ENCODE results near the gene LRRK1. TPM values are rescaled to one million over a fixed set of nuclear protein-coding genes. Genes with fewer than 3 reads are reported as not detected.

Gene LRRK1
- polyA plus RNA-seq, 1 donor (not counting 4 experiments of a cell fraction or from before 2014, with no cell fraction given), result 6.2 TPM

GRCh38 chr15:101003081-101003480 lies 83.9 kb downstream of the LRRK1 start:
- no peaks in the 10 kb centered on the region for H3K9me3 ChIP-seq (ENCODE audit: control insufficient read depth, low read depth, low read length)
- no peak for FAIRE-seq
- no peak overlapping the region for H3K4me3 ChIP-seq (ENCODE audit: control insufficient read depth in 2 of 3, extremely low read depth in 1 of 3, insufficient read depth in 2 of 3, low read depth in 1 of 3, low read length in 3 of 3)
- DNase-seq (ENCODE audit: low read depth, low spot score), result no peak
- H2AFZ ChIP-seq (ENCODE audit: control insufficient read depth, low read length), result no peak overlapping the region
- no peaks in the 10 kb centered on the region for H3K9me1 ChIP-seq (ENCODE audit: control insufficient read depth, extremely low read depth, insufficient read depth, low read length)
- dilution Hi-C loops (cut with MboI; ENCODE audit: extremely low pct_ligation_motif_present, low sequenced_read_pairs), result no loop called here
- peaks cover 0 to 3% of the 10 kb centered on the region in 2 experiments for H3K36me3 ChIP-seq (ENCODE audit: control insufficient read depth in 2 of 2, extremely low read depth in 1 of 2, insufficient read depth in 2 of 2, low read length in 2 of 2)
- H4K20me1 ChIP-seq (ENCODE audit: control insufficient read depth, extremely low read depth, insufficient read depth, low read length), result no peaks in the 10 kb centered on the region
- H3K79me2 ChIP-seq (ENCODE audit: control insufficient read depth, insufficient read depth, low read length), result no peaks in the 10 kb centered on the region
- H3K4me1 ChIP-seq (ENCODE audit: control insufficient read depth, extremely low read depth, insufficient read depth, low read length), result peaks cover 10% of the 10 kb centered on the region
- TF ChIP-seq EZH2 (IDR thresholded peaks at IDR 0.05; ENCODE audit: low read length) (no peak), CTCF (optimal IDR thresholded peaks at IDR 0.05 in 1 of 3, IDR thresholded peaks at IDR 0.05 in 1 of 3, conservative IDR thresholded peaks at IDR 0.05 in 1 of 3; ENCODE audit: extremely low read depth in 1 of 3, insufficient read depth in 2 of 3, low read length in 3 of 3) (no peak)
- H3K27me3 ChIP-seq (ENCODE audit: control insufficient read depth, extremely low read depth, insufficient read depth, low read length), result no peaks in the 10 kb centered on the region
- H3K4me2 ChIP-seq (ENCODE audit: control insufficient read depth, extremely low read depth, insufficient read depth, low read depth, low read length), result no peak overlapping the region
- H3K9ac ChIP-seq (ENCODE audit: control insufficient read depth, extremely low read depth, insufficient read depth, low read length), result no peak overlapping the region
- H3K27ac ChIP-seq (ENCODE audit: control insufficient read depth, insufficient read depth, low read length), result no peak overlapping the region

- Histone ChIP-seq H2AFZ (ENCODE audit: control insufficient read depth, low read length) (no peak overlapping the region), H3K4me1 (ENCODE audit: control insufficient read depth, extremely low read depth, insufficient read depth, low read length) (peaks cover 13% of the 10 kb centered on the region), H3K4me3 (ENCODE audit: control insufficient read depth in 2 of 3, extremely low read depth in 1 of 3, insufficient read depth in 2 of 3, low read depth in 1 of 3, low read length in 3 of 3) (no peak overlapping the region), H3K27ac (ENCODE audit: control insufficient read depth, insufficient read depth, low read length) (no peak overlapping the region), H3K27me3 (ENCODE audit: control insufficient read depth, extremely low read depth, insufficient read depth, low read length) (no peaks in the 10 kb centered on the region), H3K79me2 (ENCODE audit: control insufficient read depth, insufficient read depth, low read length) (no peaks in the 10 kb centered on the region), H3K9me1 (ENCODE audit: control insufficient read depth, extremely low read depth, insufficient read depth, low read length) (no peaks in the 10 kb centered on the region), H4K20me1 (ENCODE audit: control insufficient read depth, extremely low read depth, insufficient read depth, low read length) (no peaks in the 10 kb centered on the region), H3K36me3 (ENCODE audit: control insufficient read depth in 2 of 2, extremely low read depth in 1 of 2, insufficient read depth in 2 of 2, low read length in 2 of 2) (peaks cover 0 to 3% of the 10 kb centered on the region in 2 experiments), H3K9me3 (ENCODE audit: control insufficient read depth, low read depth, low read length) (no peaks in the 10 kb centered on the region), H3K4me2 (ENCODE audit: control insufficient read depth, extremely low read depth, insufficient read depth, low read depth, low read length) (no peak overlapping the region), H3K9ac (ENCODE audit: control insufficient read depth, extremely low read depth, insufficient read depth, low read length) (no peak overlapping the region)
- no peak for TF ChIP-seq CTCF (optimal IDR thresholded peaks at IDR 0.05 in 1 of 3, IDR thresholded peaks at IDR 0.05 in 1 of 3, conservative IDR thresholded peaks at IDR 0.05 in 1 of 3; ENCODE audit: extremely low read depth in 1 of 3, insufficient read depth in 2 of 3, low read length in 3 of 3)
- TF ChIP-seq EZH2 (IDR thresholded peaks at IDR 0.05; ENCODE audit: low read length), result no peak
- no peak for FAIRE-seq
- DNase-seq (ENCODE audit: low read depth, low spot score), result no peak
- dilution Hi-C loops (cut with MboI; ENCODE audit: extremely low pct_ligation_motif_present, low sequenced_read_pairs), result no loop called here
Measured at GRCh38 chr15:101003706-101004105, 84.5 kb downstream of the LRRK1 start.
